Measurements from ENCODE around the gene FANCM.

DNA sequence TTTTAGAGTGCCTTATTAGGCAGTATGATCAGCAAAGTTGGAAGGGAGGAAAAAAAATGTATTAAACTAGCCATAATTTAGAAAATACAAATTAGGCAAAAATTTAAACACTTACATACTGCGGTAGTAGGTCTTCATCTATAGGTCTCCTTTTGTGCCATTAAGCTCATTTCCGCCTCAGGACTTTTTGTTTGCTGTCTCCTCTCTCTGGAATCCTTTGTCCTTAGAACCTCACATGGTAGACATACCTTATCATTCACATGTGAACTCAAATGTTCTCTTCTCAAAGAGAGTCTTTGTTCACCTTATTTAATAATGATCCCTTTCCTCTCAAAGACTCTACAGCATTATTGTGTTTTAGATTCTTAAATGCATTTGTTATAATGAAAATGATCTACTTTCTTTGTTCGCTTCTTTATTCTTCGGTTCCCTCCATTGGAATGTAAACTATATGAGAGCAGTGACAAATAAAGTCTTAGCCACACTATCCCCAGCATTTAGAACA, 14.7 kb downstream of the FANCM start:
- TF ChIP-seq, protein P1, sequence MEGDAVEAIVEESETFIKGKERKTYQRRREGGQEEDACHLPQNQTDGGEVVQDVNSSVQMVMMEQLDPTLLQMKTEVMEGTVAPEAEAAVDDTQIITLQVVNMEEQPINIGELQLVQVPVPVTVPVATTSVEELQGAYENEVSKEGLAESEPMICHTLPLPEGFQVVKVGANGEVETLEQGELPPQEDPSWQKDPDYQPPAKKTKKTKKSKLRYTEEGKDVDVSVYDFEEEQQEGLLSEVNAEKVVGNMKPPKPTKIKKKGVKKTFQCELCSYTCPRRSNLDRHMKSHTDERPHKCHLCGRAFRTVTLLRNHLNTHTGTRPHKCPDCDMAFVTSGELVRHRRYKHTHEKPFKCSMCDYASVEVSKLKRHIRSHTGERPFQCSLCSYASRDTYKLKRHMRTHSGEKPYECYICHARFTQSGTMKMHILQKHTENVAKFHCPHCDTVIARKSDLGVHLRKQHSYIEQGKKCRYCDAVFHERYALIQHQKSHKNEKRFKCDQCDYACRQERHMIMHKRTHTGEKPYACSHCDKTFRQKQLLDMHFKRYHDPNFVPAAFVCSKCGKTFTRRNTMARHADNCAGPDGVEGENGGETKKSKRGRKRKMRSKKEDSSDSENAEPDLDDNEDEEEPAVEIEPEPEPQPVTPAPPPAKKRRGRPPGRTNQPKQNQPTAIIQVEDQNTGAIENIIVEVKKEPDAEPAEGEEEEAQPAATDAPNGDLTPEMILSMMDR (IDR thresholded peaks at IDR 0.05), result no peak
- TF ChIP-seq POLR2A (IDR thresholded peaks at IDR 0.05), result no peak

Data from testis (tissue), 2 donors.